Measurements from ENCODE around the gene AFF3.

The AFF3 gene

DNA sequence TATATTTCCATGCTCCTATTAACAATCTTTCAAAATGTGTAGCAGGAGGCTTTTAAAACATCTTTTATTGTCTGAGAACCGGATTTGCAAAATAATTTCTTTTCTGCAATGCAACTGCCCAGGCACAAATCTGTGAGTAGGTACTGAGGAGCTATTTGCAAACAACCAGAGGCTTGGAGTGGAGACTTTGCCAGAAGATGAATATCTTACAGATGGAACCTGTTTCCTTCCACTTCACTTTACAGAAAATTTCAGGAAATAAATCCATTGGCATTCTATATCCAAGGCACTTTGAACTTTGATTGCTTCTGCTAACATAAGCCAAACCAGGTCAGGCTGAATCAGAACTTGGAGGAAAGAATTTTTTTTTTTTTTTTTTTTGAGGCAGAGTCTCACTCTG lies 415.2 kb downstream of the AFF3 start:
- no peak for DNase-seq

DNA sequence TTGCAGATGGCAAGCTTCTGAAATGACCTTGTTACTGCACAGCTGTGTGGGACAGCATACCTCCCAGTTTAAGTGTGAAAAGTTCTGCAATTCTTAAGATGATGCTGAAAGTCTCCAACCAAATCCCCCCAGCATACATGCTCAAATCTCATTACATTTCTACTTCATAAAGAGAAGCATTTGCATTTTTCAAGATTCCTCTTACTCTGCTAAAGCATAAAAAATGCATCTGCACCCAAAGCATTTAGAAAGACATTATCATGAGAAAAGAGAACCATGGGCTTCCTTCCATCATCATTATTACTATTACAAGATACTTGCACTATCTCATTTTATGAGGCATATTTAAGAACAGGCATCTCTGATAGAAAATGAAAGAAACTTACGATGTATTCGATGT lies 415.7 kb downstream of the AFF3 start:
- no peak for DNase-seq

- peak in 1 of 2 experiments; percentile 9 for DNase-seq
These were observed 416.6 kb downstream of the AFF3 start for GRCh38 chr2:99725820-99726219.

- no peak for DNase-seq
These were observed 419.9 kb downstream of the AFF3 start for GRCh38 chr2:99722476-99722875.

GRCh38 chr2:99719102-99719501 lies 423.3 kb downstream of the AFF3 start:
- no peak for DNase-seq

- DNase-seq = no peak
These were observed 426.4 kb downstream of the AFF3 start for GRCh38 chr2:99715956-99716355.

GRCh38 chr2:99714349-99714748 lies 428.0 kb downstream of the AFF3 start:
- DNase-seq = no peak

GRCh38 chr2:99711144-99711543 lies 431.2 kb downstream of the AFF3 start:
- DNase-seq = no peak

DNA sequence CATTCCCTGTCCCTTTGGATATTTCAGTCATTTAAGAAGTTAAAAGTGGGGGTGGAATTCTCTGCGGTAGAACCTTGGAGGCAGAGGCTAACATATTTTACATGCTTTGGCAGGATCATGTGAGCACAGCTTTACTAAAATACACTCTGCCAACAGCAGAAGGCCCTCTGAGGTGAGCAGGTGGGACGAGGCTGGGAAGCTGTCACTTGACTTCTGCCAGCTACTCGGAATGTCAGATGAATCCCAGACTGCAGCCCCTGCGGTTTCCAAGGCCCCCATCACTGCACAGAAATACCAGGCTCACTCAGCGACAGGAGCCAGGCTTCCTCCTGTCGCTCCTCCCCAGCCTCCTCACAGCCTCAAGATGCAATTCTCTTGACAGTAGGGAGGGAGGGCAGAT lies 431.7 kb downstream of the AFF3 start:
- DNase-seq = peak; percentile 59 to 74

DNA sequence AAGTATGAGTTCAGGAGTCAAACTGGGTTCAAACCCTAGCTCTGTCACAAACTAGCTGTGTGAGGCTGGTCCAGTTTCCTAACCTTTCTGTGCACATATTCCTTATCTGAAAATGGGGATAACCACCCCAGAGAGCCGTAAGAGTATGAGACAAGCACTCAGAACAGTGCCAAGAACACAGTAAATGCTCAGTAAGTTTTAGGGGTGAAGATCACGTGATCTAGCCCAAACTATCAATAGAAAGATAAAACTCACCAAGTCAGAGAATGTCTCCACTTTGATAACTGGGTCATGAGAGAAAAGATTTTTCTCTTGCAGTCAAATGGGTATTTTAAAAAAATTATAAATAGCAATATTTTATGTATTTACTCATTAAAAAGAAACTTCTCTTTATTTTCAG lies 433.2 kb downstream of the AFF3 start:
- no peak for DNase-seq

- DNase-seq = peak; percentile 72 to 88
These were observed 434.2 kb downstream of the AFF3 start for GRCh38 chr2:99708231-99708630.

DNA sequence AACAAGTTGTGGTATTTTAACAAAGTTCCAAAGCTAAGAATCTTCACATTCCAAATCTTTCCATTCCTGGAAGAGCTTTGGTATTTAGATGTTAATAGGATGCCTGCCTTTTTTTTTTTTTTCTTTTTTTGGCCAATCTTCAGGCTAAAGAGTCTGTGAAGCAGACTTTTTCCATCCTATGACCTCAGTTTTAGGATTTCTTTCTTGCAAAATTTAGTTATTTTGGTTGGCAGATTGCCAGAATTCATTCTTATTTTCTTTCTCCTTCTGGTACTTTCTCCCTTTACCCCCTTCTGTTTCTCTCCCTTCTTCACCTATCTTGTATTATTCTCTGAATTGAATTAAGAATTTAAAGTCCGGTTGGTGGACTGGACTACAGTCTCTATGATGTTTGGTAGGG lies 434.8 kb downstream of the AFF3 start:
- no peak for DNase-seq

DNA sequence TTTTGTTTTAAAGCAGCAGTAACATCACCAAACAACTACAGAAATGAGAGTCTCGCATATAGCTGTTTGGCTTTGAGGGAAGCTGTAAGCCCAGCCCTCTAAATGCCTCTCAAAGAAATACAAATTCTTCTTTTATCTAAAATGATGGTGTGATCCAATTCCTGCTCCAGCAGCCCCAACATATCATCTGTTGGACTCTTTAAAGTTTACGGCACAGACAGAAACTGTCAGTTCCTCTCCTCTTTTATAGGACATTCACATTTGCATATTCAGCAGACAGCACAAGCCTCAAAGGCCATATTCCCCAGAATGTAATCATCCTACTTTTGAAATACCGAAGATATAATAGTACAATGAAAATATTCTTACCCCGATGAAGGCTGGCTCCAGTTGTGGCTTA lies 435.7 kb downstream of the AFF3 start:
- DNase-seq = peak; percentile 83 to 91

- peak in 1 of 2 experiments; percentile 26 for DNase-seq
These were observed 440.9 kb downstream of the AFF3 start for GRCh38 chr2:99701503-99701902.

GRCh38 chr2:99700482-99701398 lies 441.6 kb downstream of the AFF3 start:
- DNase-seq = no peak

DNA sequence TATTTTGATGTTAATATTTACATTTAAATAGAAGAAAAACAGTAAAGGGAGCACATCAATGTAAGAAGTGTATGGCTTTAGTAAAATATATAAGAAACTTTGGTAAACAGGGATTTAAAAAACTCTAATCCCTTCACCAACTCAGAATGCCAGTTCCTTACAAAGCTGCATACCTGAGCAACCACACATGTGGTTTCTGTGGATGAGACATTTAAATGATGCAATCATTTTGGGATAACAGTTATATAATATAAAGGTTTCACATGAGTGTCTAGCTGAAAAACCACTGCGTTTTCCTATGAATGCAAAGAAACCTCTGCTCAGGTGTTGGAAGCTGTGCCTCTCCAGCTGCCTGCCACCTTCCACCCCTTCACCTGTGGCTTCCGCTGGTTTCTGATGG lies 443.5 kb downstream of the AFF3 start:
- DNase-seq = peak in 1 of 2 experiments; percentile 35

- DNase-seq = peak; percentile 45 to 76
These were observed 444.4 kb downstream of the AFF3 start for GRCh38 chr2:99697811-99698568.

- DNase-seq = no peak
These were observed 446.5 kb downstream of the AFF3 start for GRCh38 chr2:99695944-99696253.

- DNase-seq = no peak
These were observed 447.1 kb downstream of the AFF3 start for GRCh38 chr2:99695130-99695943.

DNA sequence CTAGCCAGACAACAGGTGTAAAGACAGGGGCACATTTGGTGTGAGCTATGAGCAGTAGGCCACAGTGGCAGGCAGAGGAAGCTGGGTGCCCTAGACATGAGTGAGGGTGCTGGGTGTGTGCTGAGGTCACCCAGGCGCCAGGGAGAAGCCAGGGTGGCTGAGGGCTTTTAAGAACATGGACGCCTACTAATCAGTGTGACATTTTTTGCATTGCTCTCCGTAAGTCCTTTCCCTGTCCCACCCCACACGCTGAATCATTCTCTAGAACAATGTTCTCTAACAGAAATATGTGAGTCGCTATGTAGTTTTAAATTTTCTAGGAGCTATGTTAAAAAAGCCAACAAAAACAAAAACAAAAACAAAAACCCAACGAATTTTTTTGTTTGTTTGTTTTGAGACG lies 448.1 kb downstream of the AFF3 start:
- DNase-seq = no peak

GRCh38 chr2:99692785-99693184 lies 449.6 kb downstream of the AFF3 start:
- peak in 1 of 2 experiments; percentile 67 for DNase-seq

DNA sequence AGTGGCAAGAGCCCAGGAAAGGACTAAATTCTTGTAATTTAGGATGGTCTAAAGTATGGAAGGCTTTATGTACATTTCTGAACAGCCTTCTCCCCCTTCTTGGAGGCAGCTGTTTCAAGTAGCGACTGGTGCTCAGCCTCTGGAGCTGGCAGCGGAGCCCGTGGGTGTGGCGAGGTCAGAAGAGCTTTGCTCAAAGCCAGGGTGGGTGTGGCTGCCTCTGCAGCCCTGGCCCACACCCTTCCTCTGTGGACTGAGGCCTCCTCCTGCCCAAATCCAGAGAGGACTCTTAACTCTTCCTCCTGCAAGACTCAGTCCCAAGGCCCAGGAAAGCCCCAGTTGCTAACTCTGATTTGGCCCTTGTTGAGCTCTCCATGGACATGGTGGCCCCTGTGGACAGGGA lies 450.5 kb downstream of the AFF3 start:
- DNase-seq = no peak

GRCh38 chr2:99689145-99689742 lies 453.1 kb downstream of the AFF3 start:
- peak; percentile 71 to 75 for DNase-seq
